Islet precursor cell (in vitro differentiated cells): ENCODE measurements around the gene HSPB9.
"Not testable (repeated sequence)": the region's sequence is repeated elsewhere in the genome, so short reads cannot be mapped to it uniquely, and the experiment has no call there.

Experiments
- DNase-seq: peaks from one replicate; pipeline ENCODE4 v3.0.0-alpha.2; 2018

Gene HSPB9

GRCh38 chr17:42120161-42120769 lies 2.3 kb upstream of the HSPB9 start:
- DNase-seq: no peak

GRCh38 chr17:42120770-42121769 lies 1.5 kb upstream of the HSPB9 start, which contains the start of gene KAT2A:
Gene KAT2A (minus strand): TSS chr17:42121367. CDS start chr17:42121304, 63 bp downstream.
- peak; percentile 93 for DNase-seq

GRCh38 chr17:42124256-42124655 lies 1.7 kb downstream of the HSPB9 start:
- DNase-seq: peak; percentile 55

GRCh38 chr17:42125565-42125964 lies 3.0 kb downstream of the HSPB9 start:
- no peak for DNase-seq

GRCh38 chr17:42126836-42127235 lies 4.2 kb downstream of the HSPB9 start:
- DNase-seq: no peak

- DNase-seq: no peak
These were observed 4.8 kb downstream of the HSPB9 start for GRCh38 chr17:42127414-42127813.

GRCh38 chr17:42129109-42129837 lies 6.7 kb downstream of the HSPB9 start:
- no peak for DNase-seq

GRCh38 chr17:42130310-42130936 lies 7.8 kb downstream of the HSPB9 start:
- no peak for DNase-seq

GRCh38 chr17:42131232-42131631 lies 8.6 kb downstream of the HSPB9 start:
- no peak for DNase-seq

- no peak for DNase-seq
These were observed 9.4 kb downstream of the HSPB9 start for GRCh38 chr17:42131981-42132432.

GRCh38 chr17:42132941-42133340 lies 10.3 kb downstream of the HSPB9 start:
- no peak for DNase-seq

- DNase-seq: no peak
These were observed 10.9 kb downstream of the HSPB9 start for GRCh38 chr17:42133461-42134041.

GRCh38 chr17:42135151-42135550 lies 12.5 kb downstream of the HSPB9 start:
- DNase-seq: no peak

- peak; percentile 86 for DNase-seq
These were observed 13.4 kb downstream of the HSPB9 start for GRCh38 chr17:42135664-42136653.

GRCh38 chr17:42136654-42137051 lies 14.0 kb downstream of the HSPB9 start:
- DNase-seq: no peak

GRCh38 chr17:42138749-42139492 lies 16.3 kb downstream of the HSPB9 start:
- DNase-seq: no peak

- not testable (repeated sequence) for DNase-seq
These were observed 18.1 kb downstream of the HSPB9 start for GRCh38 chr17:42140690-42141089.

GRCh38 chr17:42141382-42141781 lies 18.8 kb downstream of the HSPB9 start:
- no peak for DNase-seq

GRCh38 chr17:42142371-42142896 lies 19.8 kb downstream of the HSPB9 start:
- no peak for DNase-seq

GRCh38 chr17:42143138-42143537 lies 20.5 kb downstream of the HSPB9 start:
- not testable (repeated sequence) for DNase-seq
